Amniotic stem cell (primary cell): Measurements from ENCODE around the gene APH1B.

ENCODE experiments used
- DNase-seq: peaks from one replicate; lab custom pipeline; 2025; lab: John Stamatoyannopoulos, UW

The APH1B gene

DNA sequence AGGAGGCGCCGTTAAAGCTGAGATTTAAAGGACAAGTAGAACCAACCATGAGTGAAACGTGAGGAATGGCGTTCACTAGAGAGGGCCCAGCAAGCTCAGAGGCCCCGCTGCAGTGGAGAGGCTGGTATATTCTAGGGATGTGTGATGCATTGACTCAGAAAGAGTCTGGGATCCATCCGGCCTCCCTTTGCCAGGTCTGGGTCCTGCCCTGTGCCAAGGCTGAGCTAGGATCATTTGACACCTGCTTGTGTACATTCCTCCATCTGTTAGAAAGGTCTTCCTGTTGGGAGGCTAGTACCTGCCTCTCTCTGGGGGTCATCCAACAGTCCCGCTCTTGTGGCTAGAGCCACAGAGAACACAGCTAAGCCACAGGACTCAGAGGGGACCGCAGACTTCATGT is 75.9 kb downstream of the APH1B start:
- DNase-seq: no peak

GRCh38 chr15:63353887-63354286 is 76.5 kb downstream of the APH1B start:
- no peak for DNase-seq

DNA sequence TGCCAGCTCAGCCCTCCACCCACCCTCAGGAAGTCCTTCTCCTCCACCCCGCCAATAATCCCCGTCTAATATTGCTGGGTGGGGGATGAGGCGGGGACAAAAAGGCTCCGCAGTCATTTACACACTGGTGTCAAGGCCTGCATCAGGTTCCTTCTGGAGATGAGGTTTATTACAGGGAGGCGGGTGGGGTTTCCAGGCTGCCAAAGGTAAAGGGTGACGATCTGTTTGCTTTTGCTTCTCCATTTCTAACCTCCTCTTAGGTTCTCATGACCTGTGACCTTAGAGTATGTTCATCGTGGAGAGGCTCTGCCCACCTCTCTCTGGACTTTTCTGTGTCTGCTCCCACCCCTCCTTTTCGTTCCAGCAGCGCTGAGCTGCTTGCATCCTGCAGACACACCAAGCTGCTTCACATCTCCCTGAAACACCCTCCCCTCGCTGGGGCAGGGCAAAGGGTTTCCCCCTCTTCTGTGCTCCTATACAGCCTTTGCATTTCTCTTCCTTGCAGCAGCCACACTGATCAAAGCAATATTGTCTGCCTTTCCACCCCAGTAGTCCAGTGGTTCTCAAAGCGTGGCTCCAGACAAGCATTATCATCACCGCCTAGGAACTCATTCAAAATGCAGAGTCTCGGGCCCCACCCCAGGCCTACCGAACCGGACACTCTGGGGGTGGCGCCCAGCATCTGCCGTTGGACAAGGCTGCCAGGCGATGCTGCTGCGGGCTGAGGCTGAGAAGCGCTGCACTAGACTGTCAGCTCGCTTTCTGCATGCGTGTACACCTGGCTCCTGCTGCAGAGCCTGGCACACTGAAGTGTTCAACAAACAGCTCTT is 77.6 kb downstream of the APH1B start:
- DNase-seq: no peak

DNA sequence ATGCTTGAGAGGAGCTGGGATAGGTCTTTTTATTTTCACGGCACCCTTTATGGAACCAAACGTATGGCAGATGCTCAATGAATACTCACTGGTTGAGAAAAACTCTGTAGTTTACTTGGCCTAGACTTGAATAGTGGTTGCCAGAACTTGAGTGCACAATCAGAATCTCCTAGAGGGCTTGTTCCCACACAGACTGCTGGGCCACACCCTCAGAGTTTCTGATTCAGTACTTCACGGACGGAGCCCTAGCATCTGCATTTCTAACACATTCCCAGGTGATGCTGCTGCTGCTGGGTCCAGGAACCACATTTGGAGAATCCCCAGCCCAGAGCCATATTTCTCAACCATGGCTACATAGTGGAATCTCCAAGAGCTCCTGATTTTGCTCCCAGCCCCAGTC is 79.7 kb downstream of the APH1B start:
- no peak for DNase-seq

DNA sequence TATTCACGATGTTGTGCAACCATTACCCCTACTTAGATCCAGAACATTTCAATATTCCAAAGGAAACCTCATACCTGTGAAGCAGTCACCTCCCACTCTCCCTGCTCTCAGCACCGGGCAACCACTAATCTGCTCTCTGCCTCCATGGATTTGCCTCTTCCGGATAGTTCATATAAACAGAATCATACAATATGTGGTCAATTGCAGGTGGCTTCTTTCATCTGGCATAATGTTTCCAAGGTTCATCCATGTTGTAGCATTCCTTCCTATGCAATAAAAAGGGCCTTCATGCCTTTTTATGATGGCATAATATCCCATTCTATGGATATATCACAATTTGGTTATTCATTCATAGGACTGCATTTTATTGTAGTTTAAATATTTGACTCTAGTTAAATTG is 80.3 kb downstream of the APH1B start:
- DNase-seq: no peak

GRCh38 chr15:63358241-63359029 is 81.0 kb downstream of the APH1B start:
- no peak for DNase-seq
